Stimulated activated memory B cell treated with anti-CD40 and anti-IgM and Interleukin-4, amounts not matched to agents 10 μg/mL and 1 μg/mL and 100 μg/mL, for 72 hours (primary cell): Measurements from ENCODE around the gene ADGRE2.

Experiments
- ATAC-seq: fragments of 150-1000 bp; cut with Tn5 transposase; 2 replicates; pipeline ENCODE4 v1.10.0; 2021
- H3K27ac Mint-ChIP-seq: one replicate; pipeline ENCODE4 v1.8.0; 2022; ENCODE audit warnings: mild to moderate bottlenecking, mixed read lengths
- H3K27me3 Mint-ChIP-seq: one replicate; pipeline ENCODE4 v1.8.0; 2022; ENCODE audit warnings: mixed read lengths
- H3K36me3 Mint-ChIP-seq: one replicate; pipeline ENCODE4 v1.8.0; 2022; ENCODE audit warnings: mixed read lengths
- H3K4me1 Mint-ChIP-seq: one replicate; pipeline ENCODE4 v1.8.0; 2022; ENCODE audit warnings: mixed read lengths
- H3K4me3 Mint-ChIP-seq: one replicate; pipeline ENCODE4 v1.8.0; 2022; ENCODE audit warnings: mild to moderate bottlenecking, moderate library complexity, mixed read lengths
- H3K9me3 Mint-ChIP-seq: one replicate; pipeline ENCODE4 v1.8.0; 2022; ENCODE audit warnings: mixed read lengths

The ADGRE2 gene

DNA sequence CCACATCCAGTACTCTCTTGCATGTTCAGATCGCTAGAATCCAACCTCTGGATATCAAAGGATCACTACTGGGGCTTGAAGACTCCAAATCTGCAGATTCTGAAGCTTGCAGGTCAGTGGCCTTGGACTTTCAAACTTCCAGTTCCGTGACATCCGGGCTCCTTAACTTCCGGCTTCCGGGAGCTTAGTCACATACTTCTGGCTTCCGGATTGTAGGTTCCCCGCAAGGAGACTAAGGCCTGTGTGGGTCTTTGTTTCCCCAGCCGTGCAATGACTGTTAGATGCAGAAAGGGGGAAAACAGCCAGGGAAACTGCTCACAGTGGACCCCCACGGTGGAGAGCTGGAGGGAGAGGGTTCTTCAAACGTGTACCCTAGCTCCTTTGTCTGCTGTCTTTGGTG is 47.2 kb downstream of the ADGRE2 start:
- Mint-ChIP-seq H3K27ac (no peak overlapping the region), H3K4me1 (no peaks in the 10 kb centered on the region), H3K9me3 (peaks cover 19% of the 10 kb centered on the region), H3K4me3 (no peak overlapping the region), H3K36me3 (peaks cover 5% of the 10 kb centered on the region), H3K27me3 (peaks cover 9% of the 10 kb centered on the region)
- ATAC-seq, result no peak

DNA sequence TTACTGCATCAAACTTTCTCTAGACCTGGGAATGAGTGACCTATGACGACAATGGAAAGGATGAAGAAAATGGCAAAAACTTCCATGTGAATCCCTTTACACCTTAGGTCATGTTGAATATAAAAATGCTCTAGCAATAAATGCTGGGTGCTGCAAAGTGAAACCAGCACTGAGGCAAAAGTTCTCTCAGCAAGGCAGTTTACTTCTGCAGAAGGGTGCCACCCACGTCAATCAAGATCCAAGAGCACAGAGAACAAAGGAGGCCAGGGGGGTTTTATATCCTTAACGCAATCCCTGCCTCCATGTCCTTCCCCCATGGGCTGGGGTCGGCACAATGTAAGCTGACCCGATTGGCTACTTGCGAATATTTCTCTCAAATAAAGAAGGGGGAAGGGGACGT is 49.8 kb downstream of the ADGRE2 start:
- no peaks in the 10 kb centered on the region for H3K4me1 Mint-ChIP-seq
- H3K36me3 Mint-ChIP-seq, result peaks cover 22% of the 10 kb centered on the region
- H3K27ac Mint-ChIP-seq, result no peak overlapping the region
- no peak for ATAC-seq
- peaks cover 26% of the 10 kb centered on the region for H3K9me3 Mint-ChIP-seq
- peaks cover 9% of the 10 kb centered on the region for H3K27me3 Mint-ChIP-seq
- no peak overlapping the region for H3K4me3 Mint-ChIP-seq

DNA sequence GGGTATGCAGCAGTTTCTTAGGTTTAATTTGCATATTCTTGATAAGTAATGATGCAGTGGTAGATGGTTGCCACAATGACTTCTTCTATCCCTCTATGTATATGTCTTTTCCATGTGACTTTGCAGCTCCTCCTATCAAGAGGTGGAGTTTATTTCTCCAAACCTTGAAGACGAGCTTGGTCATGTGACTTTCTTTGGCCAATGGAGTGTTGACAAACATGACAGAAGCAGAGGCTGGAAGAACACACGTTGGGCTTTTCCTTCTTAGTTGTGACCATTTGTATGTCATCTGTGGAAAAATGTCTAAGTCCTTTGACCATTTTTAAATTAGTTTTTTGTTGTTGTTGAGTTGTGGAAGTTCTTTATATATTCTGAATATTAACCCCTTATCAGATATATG is 56.2 kb downstream of the ADGRE2 start:
- no peak overlapping the region for H3K27ac Mint-ChIP-seq
- H3K4me3 Mint-ChIP-seq, result no peak overlapping the region
- no peaks in the 10 kb centered on the region for H3K4me1 Mint-ChIP-seq
- peaks cover 84% of the 10 kb centered on the region for H3K36me3 Mint-ChIP-seq
- peaks cover 37% of the 10 kb centered on the region for H3K9me3 Mint-ChIP-seq
- no peaks in the 10 kb centered on the region for H3K27me3 Mint-ChIP-seq
- no peak for ATAC-seq

GRCh38 chr19:14719162-14719561 is 59.2 kb downstream of the ADGRE2 start:
- H3K27ac Mint-ChIP-seq, result no peak overlapping the region
- no peak for ATAC-seq
- H3K36me3 Mint-ChIP-seq, result peaks cover 97% of the 10 kb centered on the region
- H3K4me3 Mint-ChIP-seq, result no peak overlapping the region
- no peaks in the 10 kb centered on the region for H3K27me3 Mint-ChIP-seq
- peaks cover 39% of the 10 kb centered on the region for H3K9me3 Mint-ChIP-seq
- H3K4me1 Mint-ChIP-seq, result no peaks in the 10 kb centered on the region

- Mint-ChIP-seq H3K9me3 (peaks cover 42% of the 10 kb centered on the region), H3K4me3 (no peak overlapping the region), H3K27me3 (no peaks in the 10 kb centered on the region), H3K36me3 (peaks cover 97% of the 10 kb centered on the region), H3K4me1 (no peaks in the 10 kb centered on the region), H3K27ac (no peak overlapping the region)
- no peak for ATAC-seq
Observed at GRCh38 chr19:14718522-14719116, 59.7 kb downstream of the ADGRE2 start.

- ATAC-seq, result no peak
- no peak overlapping the region for H3K27ac Mint-ChIP-seq
- no peaks in the 10 kb centered on the region for H3K27me3 Mint-ChIP-seq
- peaks cover 42% of the 10 kb centered on the region for H3K9me3 Mint-ChIP-seq
- no peak overlapping the region for H3K4me3 Mint-ChIP-seq
- peaks cover 99% of the 10 kb centered on the region for H3K36me3 Mint-ChIP-seq
- no peaks in the 10 kb centered on the region for H3K4me1 Mint-ChIP-seq
Observed at GRCh38 chr19:14715841-14716240, 62.5 kb downstream of the ADGRE2 start.

DNA sequence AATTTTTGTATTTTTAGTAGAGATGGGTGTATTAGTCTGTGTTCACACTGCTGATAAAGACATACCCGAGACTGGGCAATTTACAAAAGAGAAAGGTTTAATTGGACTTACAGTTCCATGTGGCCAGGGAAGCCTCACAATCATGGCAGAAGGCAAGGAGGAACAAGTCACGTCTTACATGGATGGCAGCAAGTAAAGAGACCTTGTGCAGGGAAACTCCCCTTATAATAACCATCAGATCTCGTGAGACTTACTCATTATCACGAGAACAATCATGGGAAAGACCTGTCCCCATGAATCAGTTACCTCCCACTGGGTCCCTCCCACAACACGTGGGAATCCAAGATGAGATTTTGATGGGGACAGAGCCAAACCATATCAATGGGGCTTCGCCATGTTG is 73.9 kb downstream of the ADGRE2 start:
- Mint-ChIP-seq H3K27me3 (no peaks in the 10 kb centered on the region), H3K4me1 (no peaks in the 10 kb centered on the region), H3K4me3 (no peak overlapping the region), H3K36me3 (peaks cover 87% of the 10 kb centered on the region), H3K27ac (no peak overlapping the region), H3K9me3 (no peaks in the 10 kb centered on the region)
- no peak for ATAC-seq

DNA sequence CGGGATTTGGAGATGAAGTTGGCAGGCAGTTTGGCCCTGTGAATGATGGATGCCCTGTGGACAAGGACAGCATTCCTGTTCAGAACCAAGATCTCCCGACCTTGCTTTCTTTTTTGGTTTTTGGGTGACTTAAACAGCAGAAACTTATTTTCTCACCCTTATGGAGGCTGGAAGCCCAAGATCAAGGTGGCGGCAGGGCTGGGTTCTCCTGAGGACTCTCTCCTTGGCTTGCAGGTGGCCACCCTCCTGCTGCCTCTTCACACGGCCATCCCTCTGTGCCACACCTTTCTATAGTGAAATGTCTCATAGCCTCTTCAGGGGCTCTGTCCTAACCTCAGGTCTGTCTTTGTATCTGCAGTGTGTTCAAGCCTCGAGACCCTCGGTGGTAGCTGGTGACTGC is 74.5 kb downstream of the ADGRE2 start:
- no peaks in the 10 kb centered on the region for H3K9me3 Mint-ChIP-seq
- H3K27me3 Mint-ChIP-seq, result no peaks in the 10 kb centered on the region
- no peak for ATAC-seq
- H3K4me3 Mint-ChIP-seq, result no peak overlapping the region
- no peak overlapping the region for H3K27ac Mint-ChIP-seq
- peaks cover 87% of the 10 kb centered on the region for H3K36me3 Mint-ChIP-seq
- no peaks in the 10 kb centered on the region for H3K4me1 Mint-ChIP-seq

DNA sequence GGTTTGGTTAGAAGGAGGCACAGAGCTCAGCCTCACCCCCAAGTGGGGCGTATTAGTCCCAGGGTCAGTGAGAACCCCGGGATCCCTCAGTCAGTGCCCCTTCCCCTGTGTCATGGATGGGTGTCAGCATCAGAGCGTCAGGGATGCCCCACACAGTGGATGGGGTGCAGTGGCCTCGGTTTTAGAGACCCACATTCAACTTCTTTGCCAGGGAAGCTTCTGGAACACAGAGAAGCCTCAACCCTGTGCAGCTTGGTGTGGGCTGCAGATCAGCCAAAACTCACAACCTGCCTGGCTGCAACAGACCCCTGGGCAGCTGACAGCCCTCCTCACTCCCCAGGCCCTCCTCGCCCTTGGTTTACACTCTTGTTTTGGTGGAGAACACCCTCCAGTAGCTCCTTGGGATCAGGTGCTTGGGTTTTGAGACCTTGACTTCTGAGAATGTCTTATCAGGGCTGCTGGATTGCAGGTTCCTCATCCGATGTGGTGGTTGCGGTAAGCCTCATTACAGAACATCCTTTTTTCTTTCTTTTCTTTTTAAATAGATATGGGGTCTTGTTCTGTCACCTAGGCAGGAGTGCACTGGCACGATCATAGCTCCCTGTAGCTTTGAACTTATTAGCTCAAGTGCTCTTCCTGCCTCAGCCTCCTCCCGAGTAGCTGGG is 77.5 kb downstream of the ADGRE2 start:
- Mint-ChIP-seq H3K4me1 (no peaks in the 10 kb centered on the region), H3K27me3 (no peaks in the 10 kb centered on the region), H3K36me3 (peaks cover 87% of the 10 kb centered on the region), H3K4me3 (no peak overlapping the region), H3K27ac (no peak overlapping the region), H3K9me3 (no peaks in the 10 kb centered on the region)
- ATAC-seq, result no peak

- no peak for ATAC-seq
- H3K4me1 Mint-ChIP-seq, result no peaks in the 10 kb centered on the region
- no peak overlapping the region for H3K27ac Mint-ChIP-seq
- no peaks in the 10 kb centered on the region for H3K27me3 Mint-ChIP-seq
- H3K9me3 Mint-ChIP-seq, result no peaks in the 10 kb centered on the region
- H3K36me3 Mint-ChIP-seq, result peaks cover 88% of the 10 kb centered on the region
- H3K4me3 Mint-ChIP-seq, result no peak overlapping the region
Observed at GRCh38 chr19:14699641-14700040, 78.7 kb downstream of the ADGRE2 start.

DNA sequence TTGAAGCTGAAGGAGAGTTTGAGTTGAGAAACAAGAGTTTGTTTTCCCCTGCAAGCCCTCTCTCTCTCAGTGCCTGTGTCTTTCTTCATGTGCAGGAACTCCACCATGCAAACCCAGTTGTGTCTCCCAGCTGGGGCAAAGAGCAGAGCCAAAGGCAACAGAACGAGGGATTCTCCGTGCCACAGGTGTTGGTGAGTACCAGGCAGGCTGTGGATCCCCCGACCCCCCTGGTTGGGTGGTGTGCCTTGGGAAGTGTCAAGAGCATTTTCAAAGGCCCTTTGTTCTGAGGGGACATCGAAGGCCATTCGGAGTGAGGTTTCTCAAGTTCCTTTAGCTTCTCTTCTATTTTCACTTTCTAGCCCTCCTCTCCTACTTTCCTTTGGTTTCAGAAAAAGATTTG is 82.9 kb downstream of the ADGRE2 start:
- no peak overlapping the region for H3K27ac Mint-ChIP-seq
- H3K4me1 Mint-ChIP-seq, result peaks cover 5% of the 10 kb centered on the region
- no peak overlapping the region for H3K4me3 Mint-ChIP-seq
- no peak for ATAC-seq
- peaks cover 51% of the 10 kb centered on the region for H3K36me3 Mint-ChIP-seq
- H3K9me3 Mint-ChIP-seq, result no peaks in the 10 kb centered on the region
- no peaks in the 10 kb centered on the region for H3K27me3 Mint-ChIP-seq

DNA sequence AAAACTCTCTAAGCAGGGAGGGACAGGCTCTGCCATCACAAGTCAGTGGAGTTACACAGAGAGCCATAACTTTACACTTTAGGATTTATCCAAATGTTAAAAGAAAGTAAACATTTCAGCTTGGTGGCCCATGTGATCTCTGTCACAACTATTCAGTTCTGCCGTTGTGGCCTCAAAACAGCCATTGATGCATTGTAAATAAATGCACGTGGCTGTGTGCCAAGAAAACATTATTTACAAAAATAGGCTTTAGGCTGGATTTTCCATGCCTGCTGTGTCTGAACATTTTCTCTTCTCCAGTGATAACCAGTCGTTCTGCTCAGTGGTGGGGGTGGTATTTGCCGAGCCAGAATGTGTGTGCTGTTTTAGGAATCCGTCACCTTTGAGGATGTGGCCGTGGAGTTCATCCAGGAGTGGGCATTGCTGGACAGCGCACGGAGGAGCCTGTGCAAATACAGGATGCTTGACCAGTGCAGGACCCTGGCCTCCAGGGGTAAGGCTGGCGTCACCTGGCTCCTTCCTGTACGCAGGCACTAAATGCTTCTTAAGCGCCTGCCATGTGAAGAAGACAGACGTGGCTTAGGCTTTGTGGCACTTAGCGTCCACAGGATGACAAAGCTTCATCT is 83.6 kb downstream of the ADGRE2 start:
- ATAC-seq, result no peak
- peaks cover 44% of the 10 kb centered on the region for H3K36me3 Mint-ChIP-seq
- H3K27ac Mint-ChIP-seq, result no peak overlapping the region
- H3K4me1 Mint-ChIP-seq, result peaks cover 7% of the 10 kb centered on the region
- H3K9me3 Mint-ChIP-seq, result no peaks in the 10 kb centered on the region
- no peaks in the 10 kb centered on the region for H3K27me3 Mint-ChIP-seq
- no peak overlapping the region for H3K4me3 Mint-ChIP-seq

DNA sequence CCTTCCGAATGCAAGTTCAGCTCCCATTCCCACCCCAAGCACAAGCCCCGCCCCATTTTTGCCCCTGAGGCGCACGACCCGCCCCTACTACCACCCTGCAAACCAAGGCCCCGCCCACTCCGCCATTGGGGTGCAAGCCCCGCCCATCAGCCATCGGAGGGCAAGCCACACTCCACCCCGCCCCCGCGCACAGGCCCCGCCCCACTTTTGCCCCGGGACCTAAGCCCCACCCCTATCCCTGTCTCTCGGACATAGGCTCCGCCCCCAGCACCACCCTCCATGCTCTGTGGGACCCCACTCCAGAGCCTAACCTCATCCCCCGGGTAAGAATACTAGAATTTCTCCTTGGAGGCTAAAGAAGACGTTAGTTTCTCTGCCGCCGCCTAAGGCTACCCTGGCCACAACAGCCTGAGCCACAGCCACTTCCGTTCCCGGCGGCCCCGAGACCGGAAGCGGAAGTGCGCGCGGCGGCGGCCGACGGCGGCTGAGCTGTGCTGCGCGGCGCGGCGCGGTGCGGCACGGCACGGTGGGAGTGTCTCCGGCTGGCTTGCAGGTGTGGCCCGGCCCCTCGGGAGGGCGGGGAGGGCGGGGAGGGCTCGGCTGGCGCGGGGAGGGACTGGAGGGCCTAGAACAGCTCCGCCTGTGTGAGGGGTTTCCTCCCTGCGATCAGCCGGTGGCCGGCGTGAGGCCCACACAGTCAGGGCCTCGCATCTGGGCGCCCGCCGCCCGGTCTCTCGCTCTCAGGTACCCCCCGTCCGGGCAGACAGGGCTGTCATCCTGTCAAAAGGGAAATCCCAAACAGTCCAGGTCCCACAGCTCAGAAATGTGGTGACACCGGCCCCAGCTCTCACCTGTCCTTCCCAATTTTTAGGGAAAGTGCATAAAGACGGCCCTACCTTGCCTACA is 88.5 kb downstream of the ADGRE2 start, which contains the start of gene ZNF333:
ZNF333 (plus strand) TSS at position 451 of the 906 bp plus-strand sequence. CDS start 3,444 bp downstream, outside the sequence.
- no peaks in the 10 kb centered on the region for H3K9me3 Mint-ChIP-seq
- H3K36me3 Mint-ChIP-seq, result peaks cover 4% of the 10 kb centered on the region
- H3K4me1 Mint-ChIP-seq, result peaks cover 25% of the 10 kb centered on the region
- H3K27ac Mint-ChIP-seq, result peak within 1 kb of the TSS; percentile 99
- H3K27me3 Mint-ChIP-seq, result no peaks in the 10 kb centered on the region
- ATAC-seq, result peak; percentile 98
- peak within 1 kb of the TSS; percentile 98 for H3K4me3 Mint-ChIP-seq

GRCh38 chr19:14686411-14686810 is 91.9 kb downstream of the ADGRE2 start:
- peaks cover 32% of the 10 kb centered on the region for H3K4me1 Mint-ChIP-seq
- H3K36me3 Mint-ChIP-seq, result no peaks in the 10 kb centered on the region
- peaks cover 4% of the 10 kb centered on the region for H3K9me3 Mint-ChIP-seq
- no peaks in the 10 kb centered on the region for H3K27me3 Mint-ChIP-seq
- no peak overlapping the region for H3K27ac Mint-ChIP-seq
- H3K4me3 Mint-ChIP-seq, result no peak overlapping the region
- ATAC-seq, result no peak

DNA sequence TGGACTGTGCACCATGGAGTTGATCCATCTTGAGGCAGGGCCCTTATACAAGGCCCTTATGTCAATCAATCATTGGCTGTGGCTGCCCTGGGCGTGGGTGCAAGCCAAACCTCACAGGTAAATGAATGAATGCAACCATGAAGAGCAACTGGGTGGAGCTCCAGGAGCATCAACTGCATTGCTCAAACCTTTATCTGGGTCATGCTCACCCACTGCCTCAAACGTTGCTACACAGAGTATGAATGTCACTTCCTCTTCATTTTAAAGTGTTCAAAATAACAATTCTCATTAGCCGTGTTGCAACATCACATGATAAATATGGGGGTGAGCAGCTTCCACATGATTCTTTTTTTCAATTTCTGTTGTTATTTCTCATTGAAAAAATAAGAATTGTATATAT is 94.9 kb downstream of the ADGRE2 start:
- Mint-ChIP-seq H3K36me3 (no peaks in the 10 kb centered on the region), H3K4me3 (no peak overlapping the region), H3K9me3 (peaks cover 4% of the 10 kb centered on the region), H3K27ac (no peak overlapping the region), H3K4me1 (peaks cover 15% of the 10 kb centered on the region), H3K27me3 (no peaks in the 10 kb centered on the region)
- no peak for ATAC-seq
